Retinal pigment epithelial cell (primary cell): Measurements from ENCODE around the gene AIMP1.

Experiments
- DNase-seq: peaks from one replicate; pipeline ENCODE4 v3.0.0-alpha.2; 2010; ENCODE audit warnings: low read depth
- H3K4me3 ChIP-seq: 2 replicates; pipeline ENCODE4 v1.5.1; 2011; ENCODE audit warnings: mild to moderate bottlenecking, low read length, control low read depth, moderate library complexity
- CTCF ChIP-seq: conservative IDR thresholded peaks from 2 replicates; pipeline ENCODE4 v1.5.1; 2011; ENCODE audit warnings: low read depth, low read length, control low read depth, inconsistent platforms

The AIMP1 gene

GRCh38 chr4:106343865-106344646, 27.7 kb downstream of the AIMP1 start:
- no peak for DNase-seq
- no peak for TF ChIP-seq CTCF

GRCh38 chr4:106344647-106344970, 28.3 kb downstream of the AIMP1 start:
- TF ChIP-seq CTCF = no peak
- no peak overlapping the region for H3K4me3 ChIP-seq
- DNase-seq = peak; percentile 37

More at GRCh38 chr4:106343865-106344646, 27.7 kb downstream of the AIMP1 start:
- H3K4me3 ChIP-seq = no peak overlapping the region

GRCh38 chr4:106347167-106347566, 30.8 kb downstream of the AIMP1 start:
- no peak for TF ChIP-seq CTCF
- DNase-seq = no peak
- no peak overlapping the region for H3K4me3 ChIP-seq

GRCh38 chr4:106351016-106351415, 34.7 kb downstream of the AIMP1 start:
- no peak overlapping the region for H3K4me3 ChIP-seq
- DNase-seq = no peak
- no peak for TF ChIP-seq CTCF

GRCh38 chr4:106353786-106354185, 37.4 kb downstream of the AIMP1 start:
- H3K4me3 ChIP-seq = no peak overlapping the region
- DNase-seq = no peak
- no peak for TF ChIP-seq CTCF

- no peak for DNase-seq
- H3K4me3 ChIP-seq = no peak overlapping the region
- no peak for TF ChIP-seq CTCF
Measured at GRCh38 chr4:106355193-106355592, 38.8 kb downstream of the AIMP1 start.

- no peak for TF ChIP-seq CTCF
- H3K4me3 ChIP-seq = no peak overlapping the region
- DNase-seq = no peak
Measured at GRCh38 chr4:106358899-106359298, 42.5 kb downstream of the AIMP1 start.
